ENCODE measurements around the gene TLR2. TPM values are rescaled to one million over a fixed set of nuclear protein-coding genes. Genes with fewer than 3 reads are reported as not detected.

TLR2 gene
- total RNA-seq, 1 donor = 155 TPM

- Histone ChIP-seq H3K4me1 (ENCODE audit: insufficient read depth, low read length) (peaks cover 13% of the 10 kb centered on the region), H3K9me3 (ENCODE audit: low read depth, low read length) (peaks cover 5% of the 10 kb centered on the region), H3K27me3 (ENCODE audit: insufficient read depth, low read length) (no peaks in the 10 kb centered on the region), H3K4me3 (ENCODE audit: low read length) (no peak overlapping the region)
Observed at GRCh38 chr4:153735906-153736461, 51.9 kb downstream of the TLR2 start.

DNA sequence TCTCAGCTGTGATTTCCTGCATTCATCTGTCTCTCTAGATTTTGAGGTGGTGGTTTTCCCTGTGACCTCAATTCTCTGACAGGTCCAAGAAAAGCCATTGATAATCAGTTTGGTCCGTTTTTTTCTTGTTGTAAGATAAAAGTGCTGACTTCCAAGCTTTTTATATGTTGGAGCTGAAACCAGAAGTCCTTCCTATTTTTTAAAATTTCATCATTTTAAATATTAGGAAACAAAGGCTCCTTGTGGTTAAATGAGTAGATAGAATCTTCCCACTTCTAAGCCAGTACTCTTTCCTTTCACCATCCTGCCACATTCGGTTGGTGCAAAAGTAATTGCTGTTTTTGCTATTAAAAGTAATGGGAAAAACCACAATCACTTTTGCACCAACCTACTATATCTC is 57.5 kb downstream of the TLR2 start:
- no peaks in the 10 kb centered on the region for H3K27me3 ChIP-seq (ENCODE audit: insufficient read depth, low read length)
- peaks cover 36% of the 10 kb centered on the region for H3K4me1 ChIP-seq (ENCODE audit: insufficient read depth, low read length)
- H3K4me3 ChIP-seq (ENCODE audit: low read length) = no peak overlapping the region
- peaks cover 7% of the 10 kb centered on the region for H3K9me3 ChIP-seq (ENCODE audit: low read depth, low read length)

GRCh38 chr4:153745651-153746050 is 61.6 kb downstream of the TLR2 start:
- H3K4me1 ChIP-seq (ENCODE audit: insufficient read depth, low read length) = peaks cover 70% of the 10 kb centered on the region
- peaks cover 5% of the 10 kb centered on the region for H3K9me3 ChIP-seq (ENCODE audit: low read depth, low read length)
- no peaks in the 10 kb centered on the region for H3K27me3 ChIP-seq (ENCODE audit: insufficient read depth, low read length)
- no peak overlapping the region for H3K4me3 ChIP-seq (ENCODE audit: low read length)

DNA sequence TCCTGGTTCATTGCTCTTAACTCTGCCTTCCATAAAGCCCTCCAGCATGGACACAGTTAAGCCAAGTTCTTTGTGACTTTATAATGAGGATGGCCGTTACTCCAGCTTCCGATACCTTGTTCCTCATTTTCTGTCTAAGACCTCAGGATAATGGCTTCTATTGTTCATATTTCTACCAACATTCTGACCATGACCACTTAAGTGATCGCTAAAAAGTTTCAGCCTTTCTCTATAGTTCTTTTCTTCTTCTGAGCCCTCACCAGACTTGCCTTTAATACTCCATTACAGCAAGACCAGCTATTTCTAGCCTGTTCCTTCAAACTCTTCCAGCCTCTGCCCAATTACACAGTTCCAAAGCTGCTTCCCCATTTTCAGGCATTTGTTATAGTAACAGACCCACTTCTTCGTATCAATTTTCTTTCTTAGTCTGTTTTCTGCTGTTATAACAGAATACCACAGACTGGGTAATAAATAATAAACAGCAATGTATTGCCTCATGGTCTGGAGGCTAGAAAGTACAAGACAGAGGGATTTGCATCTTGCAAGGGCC is 63.4 kb downstream of the TLR2 start:
- Histone ChIP-seq H3K4me1 (ENCODE audit: insufficient read depth, low read length) (peaks cover 52% of the 10 kb centered on the region), H3K4me3 (ENCODE audit: low read length) (no peak overlapping the region), H3K9me3 (ENCODE audit: low read depth, low read length) (no peaks in the 10 kb centered on the region), H3K27me3 (ENCODE audit: insufficient read depth, low read length) (no peaks in the 10 kb centered on the region)

DNA sequence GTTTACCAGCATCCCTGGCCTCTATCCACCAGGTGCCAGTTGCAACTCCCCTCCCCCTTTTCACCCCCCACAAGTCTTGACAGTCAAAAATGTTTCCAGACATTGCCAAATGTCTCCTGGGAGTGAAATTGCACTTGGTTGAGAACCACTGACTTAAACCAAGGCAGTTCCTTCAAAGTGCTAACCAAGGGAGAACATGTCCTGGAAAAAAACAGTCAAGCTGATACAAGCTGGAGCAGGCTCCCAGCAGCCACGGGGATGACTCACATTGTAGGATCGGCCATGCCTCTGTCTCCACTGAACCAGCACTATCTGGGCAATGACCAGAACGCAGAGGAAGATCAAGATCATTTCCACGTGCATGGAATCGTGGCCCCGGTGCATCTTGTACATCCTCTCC is 64.3 kb downstream of the TLR2 start:
- Histone ChIP-seq H3K27me3 (ENCODE audit: insufficient read depth, low read length) (no peaks in the 10 kb centered on the region), H3K4me1 (ENCODE audit: insufficient read depth, low read length) (peaks cover 52% of the 10 kb centered on the region), H3K9me3 (ENCODE audit: low read depth, low read length) (no peaks in the 10 kb centered on the region), H3K4me3 (ENCODE audit: low read length) (no peak overlapping the region)

GRCh38 chr4:153750197-153750817 is 66.2 kb downstream of the TLR2 start:
- Histone ChIP-seq H3K4me3 (ENCODE audit: low read length) (no peak overlapping the region), H3K4me1 (ENCODE audit: insufficient read depth, low read length) (peaks cover 53% of the 10 kb centered on the region), H3K9me3 (ENCODE audit: low read depth, low read length) (no peaks in the 10 kb centered on the region), H3K27me3 (ENCODE audit: insufficient read depth, low read length) (no peaks in the 10 kb centered on the region)

GRCh38 chr4:153755186-153755585 is 71.1 kb downstream of the TLR2 start:
- peaks cover 7% of the 10 kb centered on the region for H3K4me1 ChIP-seq (ENCODE audit: insufficient read depth, low read length)
- no peak overlapping the region for H3K4me3 ChIP-seq (ENCODE audit: low read length)

More at GRCh38 chr4:153755186-153755585, 71.1 kb downstream of the TLR2 start:
- no peaks in the 10 kb centered on the region for H3K9me3 ChIP-seq (ENCODE audit: low read depth, low read length)
- peaks cover 18% of the 10 kb centered on the region for H3K27me3 ChIP-seq (ENCODE audit: insufficient read depth, low read length)

Other genes starting within 250 kb of the TLR2 start
- 143 TPM for gene TMEM131L, start 217.9 kb upstream of the TLR2 start, total RNA-seq
- 1.2 TPM for gene RNF175, start 75.7 kb downstream of the TLR2 start, total RNA-seq
- gene SFRP2, start 104.8 kb downstream of the TLR2 start, total RNA-seq = not detected